ENCODE results near the gene PSMD3.

The PSMD3 gene

GRCh38 chr17:40035162-40035559, 54.6 kb downstream of the PSMD3 start:
- H3K4me3 ChIP-seq (ENCODE audit: low read length) = no peak overlapping the region
- TF ChIP-seq, protein P1, sequence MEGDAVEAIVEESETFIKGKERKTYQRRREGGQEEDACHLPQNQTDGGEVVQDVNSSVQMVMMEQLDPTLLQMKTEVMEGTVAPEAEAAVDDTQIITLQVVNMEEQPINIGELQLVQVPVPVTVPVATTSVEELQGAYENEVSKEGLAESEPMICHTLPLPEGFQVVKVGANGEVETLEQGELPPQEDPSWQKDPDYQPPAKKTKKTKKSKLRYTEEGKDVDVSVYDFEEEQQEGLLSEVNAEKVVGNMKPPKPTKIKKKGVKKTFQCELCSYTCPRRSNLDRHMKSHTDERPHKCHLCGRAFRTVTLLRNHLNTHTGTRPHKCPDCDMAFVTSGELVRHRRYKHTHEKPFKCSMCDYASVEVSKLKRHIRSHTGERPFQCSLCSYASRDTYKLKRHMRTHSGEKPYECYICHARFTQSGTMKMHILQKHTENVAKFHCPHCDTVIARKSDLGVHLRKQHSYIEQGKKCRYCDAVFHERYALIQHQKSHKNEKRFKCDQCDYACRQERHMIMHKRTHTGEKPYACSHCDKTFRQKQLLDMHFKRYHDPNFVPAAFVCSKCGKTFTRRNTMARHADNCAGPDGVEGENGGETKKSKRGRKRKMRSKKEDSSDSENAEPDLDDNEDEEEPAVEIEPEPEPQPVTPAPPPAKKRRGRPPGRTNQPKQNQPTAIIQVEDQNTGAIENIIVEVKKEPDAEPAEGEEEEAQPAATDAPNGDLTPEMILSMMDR (IDR thresholded peaks at IDR 0.05; ENCODE audit: insufficient read depth, low read depth, low read length, missing control alignments) = peak; percentile 67
- peak; percentile 46 for DNase-seq (ENCODE audit: low read depth)

- peak; percentile 47 for DNase-seq (ENCODE audit: low read depth)
- TF ChIP-seq, protein P1 (IDR thresholded peaks at IDR 0.05; ENCODE audit: insufficient read depth, low read depth, low read length, missing control alignments) = peak; percentile 61
- no peak overlapping the region for H3K4me3 ChIP-seq (ENCODE audit: low read length)
Measured at GRCh38 chr17:40038882-40039513, 58.4 kb downstream of the PSMD3 start.

DNA sequence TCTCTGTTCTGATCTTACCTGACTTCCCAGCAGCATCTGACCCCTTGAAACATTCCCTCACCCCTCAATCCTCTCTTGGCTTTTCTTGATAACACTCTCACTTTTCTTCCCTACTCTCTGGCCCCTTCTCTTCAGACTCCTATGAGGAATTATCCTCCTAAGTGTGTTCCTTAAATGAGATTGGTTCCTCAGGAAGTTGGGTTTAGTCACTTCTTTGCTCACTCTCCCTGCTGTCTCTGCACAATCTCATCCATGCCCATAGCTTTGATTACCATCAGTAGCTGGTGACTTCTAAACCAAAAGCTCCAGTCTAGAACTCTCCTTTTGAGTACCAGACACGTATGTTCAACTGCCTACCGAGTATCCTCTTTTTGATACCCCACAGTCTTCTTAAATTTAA, 60.6 kb downstream of the PSMD3 start:
- TF ChIP-seq, protein P1 (IDR thresholded peaks at IDR 0.05; ENCODE audit: insufficient read depth, low read depth, low read length, missing control alignments) = no peak
- no peak for DNase-seq (ENCODE audit: low read depth)
- H3K4me3 ChIP-seq (ENCODE audit: low read length) = no peak overlapping the region
